ENCODE measurements around the gene MICAL2. TPM values are rescaled to one million over a fixed set of nuclear protein-coding genes. Genes with fewer than 3 reads are reported as not detected.

The MICAL2 gene
- total and polyA plus RNA-seq, 10 of the 15 experiments (the other 5 are each of a cell fraction or from before 2014, with no cell fraction given), result 0.90 to 5.6 (median 2.4) TPM

DNA sequence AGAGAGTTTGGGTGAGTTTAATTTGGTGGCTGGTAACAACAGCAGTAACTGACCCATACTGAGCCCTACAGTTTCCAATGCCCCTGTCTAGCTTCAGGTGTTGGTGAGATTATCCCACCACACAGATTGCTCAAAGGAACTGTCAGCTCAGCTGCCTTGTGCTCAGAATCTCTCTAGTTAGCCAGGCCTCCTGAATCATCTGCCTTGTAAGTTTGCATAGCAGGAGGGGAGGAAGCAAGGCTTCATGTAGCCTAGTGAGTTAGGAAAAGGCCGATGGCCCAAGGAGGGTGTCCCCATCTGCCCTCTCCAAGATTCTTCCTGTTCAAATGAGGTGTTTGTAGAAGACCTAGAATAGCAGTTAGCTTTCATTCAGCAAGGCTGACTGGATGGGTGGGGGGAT lies 74.3 kb downstream of the MICAL2 start:
- peaks cover 13% of the 10 kb centered on the region for H3K4me1 ChIP-seq (ENCODE audit: control insufficient read depth, insufficient read depth, low read length)
- TF ChIP-seq RELA (IDR thresholded peaks at IDR 0.05; ENCODE audit: borderline replicate concordance, partially characterized antibody), result no peak
- no peak for TF ChIP-seq GABPA (IDR thresholded peaks at IDR 0.05; ENCODE audit: low read depth)
- TF ChIP-seq RUNX3 (IDR thresholded peaks at IDR 0.05; ENCODE audit: low read length), result no peak
- TF ChIP-seq RFX5 (IDR thresholded peaks at IDR 0.05; ENCODE audit: low read depth, low read length), result no peak
- no peak for TF ChIP-seq NFXL1 (IDR thresholded peaks at IDR 0.05; ENCODE audit: borderline replicate concordance)
- TF ChIP-seq, protein P1, sequence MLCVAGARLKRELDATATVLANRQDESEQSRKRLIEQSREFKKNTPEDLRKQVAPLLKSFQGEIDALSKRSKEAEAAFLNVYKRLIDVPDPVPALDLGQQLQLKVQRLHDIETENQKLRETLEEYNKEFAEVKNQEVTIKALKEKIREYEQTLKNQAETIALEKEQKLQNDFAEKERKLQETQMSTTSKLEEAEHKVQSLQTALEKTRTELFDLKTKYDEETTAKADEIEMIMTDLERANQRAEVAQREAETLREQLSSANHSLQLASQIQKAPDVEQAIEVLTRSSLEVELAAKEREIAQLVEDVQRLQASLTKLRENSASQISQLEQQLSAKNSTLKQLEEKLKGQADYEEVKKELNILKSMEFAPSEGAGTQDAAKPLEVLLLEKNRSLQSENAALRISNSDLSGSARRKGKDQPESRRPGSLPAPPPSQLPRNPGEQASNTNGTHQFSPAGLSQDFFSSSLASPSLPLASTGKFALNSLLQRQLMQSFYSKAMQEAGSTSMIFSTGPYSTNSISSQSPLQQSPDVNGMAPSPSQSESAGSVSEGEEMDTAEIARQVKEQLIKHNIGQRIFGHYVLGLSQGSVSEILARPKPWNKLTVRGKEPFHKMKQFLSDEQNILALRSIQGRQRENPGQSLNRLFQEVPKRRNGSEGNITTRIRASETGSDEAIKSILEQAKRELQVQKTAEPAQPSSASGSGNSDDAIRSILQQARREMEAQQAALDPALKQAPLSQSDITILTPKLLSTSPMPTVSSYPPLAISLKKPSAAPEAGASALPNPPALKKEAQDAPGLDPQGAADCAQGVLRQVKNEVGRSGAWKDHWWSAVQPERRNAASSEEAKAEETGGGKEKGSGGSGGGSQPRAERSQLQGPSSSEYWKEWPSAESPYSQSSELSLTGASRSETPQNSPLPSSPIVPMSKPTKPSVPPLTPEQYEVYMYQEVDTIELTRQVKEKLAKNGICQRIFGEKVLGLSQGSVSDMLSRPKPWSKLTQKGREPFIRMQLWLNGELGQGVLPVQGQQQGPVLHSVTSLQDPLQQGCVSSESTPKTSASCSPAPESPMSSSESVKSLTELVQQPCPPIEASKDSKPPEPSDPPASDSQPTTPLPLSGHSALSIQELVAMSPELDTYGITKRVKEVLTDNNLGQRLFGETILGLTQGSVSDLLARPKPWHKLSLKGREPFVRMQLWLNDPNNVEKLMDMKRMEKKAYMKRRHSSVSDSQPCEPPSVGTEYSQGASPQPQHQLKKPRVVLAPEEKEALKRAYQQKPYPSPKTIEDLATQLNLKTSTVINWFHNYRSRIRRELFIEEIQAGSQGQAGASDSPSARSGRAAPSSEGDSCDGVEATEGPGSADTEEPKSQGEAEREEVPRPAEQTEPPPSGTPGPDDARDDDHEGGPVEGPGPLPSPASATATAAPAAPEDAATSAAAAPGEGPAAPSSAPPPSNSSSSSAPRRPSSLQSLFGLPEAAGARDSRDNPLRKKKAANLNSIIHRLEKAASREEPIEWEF (IDR thresholded peaks at IDR 0.05; ENCODE audit: insufficient replicate concordance, low read depth, low read length), result no peak
- TF ChIP-seq SMARCA5 (IDR thresholded peaks at IDR 0.05), result no peak
- no peak for TF ChIP-seq TCF3 (IDR thresholded peaks at IDR 0.05; ENCODE audit: borderline replicate concordance, insufficient read depth, low read depth, low read length)
- TF ChIP-seq BACH1 (IDR thresholded peaks at IDR 0.05; ENCODE audit: borderline replicate concordance), result no peak
- TF ChIP-seq, protein P2, sequence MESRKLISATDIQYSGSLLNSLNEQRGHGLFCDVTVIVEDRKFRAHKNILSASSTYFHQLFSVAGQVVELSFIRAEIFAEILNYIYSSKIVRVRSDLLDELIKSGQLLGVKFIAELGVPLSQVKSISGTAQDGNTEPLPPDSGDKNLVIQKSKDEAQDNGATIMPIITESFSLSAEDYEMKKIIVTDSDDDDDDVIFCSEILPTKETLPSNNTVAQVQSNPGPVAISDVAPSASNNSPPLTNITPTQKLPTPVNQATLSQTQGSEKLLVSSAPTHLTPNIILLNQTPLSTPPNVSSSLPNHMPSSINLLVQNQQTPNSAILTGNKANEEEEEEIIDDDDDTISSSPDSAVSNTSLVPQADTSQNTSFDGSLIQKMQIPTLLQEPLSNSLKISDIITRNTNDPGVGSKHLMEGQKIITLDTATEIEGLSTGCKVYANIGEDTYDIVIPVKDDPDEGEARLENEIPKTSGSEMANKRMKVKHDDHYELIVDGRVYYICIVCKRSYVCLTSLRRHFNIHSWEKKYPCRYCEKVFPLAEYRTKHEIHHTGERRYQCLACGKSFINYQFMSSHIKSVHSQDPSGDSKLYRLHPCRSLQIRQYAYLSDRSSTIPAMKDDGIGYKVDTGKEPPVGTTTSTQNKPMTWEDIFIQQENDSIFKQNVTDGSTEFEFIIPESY (IDR thresholded peaks at IDR 0.05), result no peak
- TF ChIP-seq WRNIP1 (IDR thresholded peaks at IDR 0.05; ENCODE audit: borderline replicate concordance, low read depth, low read length), result no peak
- TF ChIP-seq, protein P3, sequence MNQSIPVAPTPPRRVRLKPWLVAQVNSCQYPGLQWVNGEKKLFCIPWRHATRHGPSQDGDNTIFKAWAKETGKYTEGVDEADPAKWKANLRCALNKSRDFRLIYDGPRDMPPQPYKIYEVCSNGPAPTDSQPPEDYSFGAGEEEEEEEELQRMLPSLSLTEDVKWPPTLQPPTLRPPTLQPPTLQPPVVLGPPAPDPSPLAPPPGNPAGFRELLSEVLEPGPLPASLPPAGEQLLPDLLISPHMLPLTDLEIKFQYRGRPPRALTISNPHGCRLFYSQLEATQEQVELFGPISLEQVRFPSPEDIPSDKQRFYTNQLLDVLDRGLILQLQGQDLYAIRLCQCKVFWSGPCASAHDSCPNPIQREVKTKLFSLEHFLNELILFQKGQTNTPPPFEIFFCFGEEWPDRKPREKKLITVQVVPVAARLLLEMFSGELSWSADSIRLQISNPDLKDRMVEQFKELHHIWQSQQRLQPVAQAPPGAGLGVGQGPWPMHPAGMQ (IDR thresholded peaks at IDR 0.05; ENCODE audit: borderline replicate concordance), result no peak
- TF ChIP-seq NFYB (IDR thresholded peaks at IDR 0.05; ENCODE audit: insufficient read depth, low read depth, low read length), result no peak
- no peak for TF ChIP-seq RAD51 (IDR thresholded peaks at IDR 0.05)
- in situ Hi-C loops (cut with MboI) (no loop called here), intact Hi-C loops (cut with micrococcal nuclease; ENCODE audit: unreplicated experiment) (no loop called here)
- H3K27me3 ChIP-seq (replicated peaks in 1 of 2; ENCODE audit: control insufficient read depth in 2 of 2, insufficient read depth in 2 of 2, low read length in 1 of 2), result no peaks in the 10 kb centered on the region
- H3K4me2 ChIP-seq (ENCODE audit: control insufficient read depth, insufficient read depth), result no peak overlapping the region
- SMC1A ChIA-PET (ENCODE audit: uncharacterized antibody, unreplicated experiment), result interaction anchor here (1.4 kb wide), 1 partner anchor 51 kb away, joined by 4 read pairs; no protein-coding TSS in a partner anchor
- RAD21 ChIA-PET (ENCODE audit: unreplicated experiment), result no interaction called here
- no peak for DNase-seq (ENCODE audit: low read depth, low spot score)
- 0% methylated on average over 1 of the region's 1 CpG for WGBS (ENCODE audit: insufficient coverage, insufficient replicate concordance, low lambda C conversion rate, missing lambda C conversion rate)
- H4K20me1 ChIP-seq (ENCODE audit: control insufficient read depth, insufficient read depth), result no peaks in the 10 kb centered on the region
- no peak overlapping the region for H3K27ac ChIP-seq (ENCODE audit: control insufficient read depth, insufficient read depth)
- H3K9me3 ChIP-seq (replicated peaks; ENCODE audit: control insufficient read depth, insufficient read depth, low read length), result no peaks in the 10 kb centered on the region
- H3K79me2 ChIP-seq (ENCODE audit: control insufficient read depth, insufficient read depth, low read length), result no peaks in the 10 kb centered on the region
- POLR2A ChIA-PET, result interaction anchor here (1.0 to 1.3 kb wide), 2 partner anchors 13 kb away, joined by 3 to 4 read pairs; no protein-coding TSS in a partner anchor
- H3K36me3 ChIP-seq (ENCODE audit: control insufficient read depth in 2 of 2, insufficient read depth in 2 of 2, low read length in 1 of 2), result no peaks in the 10 kb centered on the region
- H3K4me3 ChIP-seq, result no peak overlapping the region
- no peak for FAIRE-seq
- H3K9ac ChIP-seq (ENCODE audit: control insufficient read depth, insufficient read depth, low read length), result no peak overlapping the region
- CTCF ChIA-PET, result no interaction called here
- H2AFZ ChIP-seq (ENCODE audit: control insufficient read depth, low read depth, low read length), result no peak overlapping the region
- ATAC-seq, result no peak
- BruUV-seq (replicated peaks), result no TSS peak
